ENCODE data around the gene PUM2. TPM values are rescaled to one million over a fixed set of nuclear protein-coding genes. Genes with fewer than 3 reads are reported as not detected.

The PUM2 gene
- polyA plus RNA-seq, 1 experiment, result 39.7 TPM

DNA sequence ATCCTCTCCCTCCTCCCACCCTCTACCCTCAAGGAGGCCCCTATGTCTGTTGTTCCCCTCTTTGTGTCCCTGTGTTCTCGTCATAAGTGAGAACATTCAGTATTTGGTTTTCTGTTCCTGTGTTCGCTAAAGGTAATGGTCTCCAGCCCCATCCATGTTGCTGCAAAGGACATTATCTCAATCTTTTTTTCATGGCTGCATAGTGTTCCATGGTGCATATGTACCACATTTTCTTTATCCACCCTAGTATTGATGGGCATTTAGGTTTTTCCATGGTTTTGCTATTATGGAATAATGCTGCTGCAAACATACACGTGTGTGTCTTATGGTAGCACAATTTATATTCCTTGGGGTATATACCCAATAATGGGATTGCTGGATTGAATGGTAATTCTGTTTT, 33.0 kb downstream of the PUM2 start:
- H3K4me3 ChIP-seq (ENCODE audit: low read depth, low read length), result no peak overlapping the region
- H3K27me3 ChIP-seq (ENCODE audit: control insufficient read depth, insufficient read depth, low read length), result no peaks in the 10 kb centered on the region
- CTCF ChIA-PET, result interaction anchor here (0.7 to 3.4 kb wide), 5 partner anchors 9 to 76 kb away, joined by 3 to 13 read pairs (median 3); no protein-coding TSS in a partner anchor
- DNase-seq (ENCODE audit: low read depth), result no peak
- TF ChIP-seq, protein P1, sequence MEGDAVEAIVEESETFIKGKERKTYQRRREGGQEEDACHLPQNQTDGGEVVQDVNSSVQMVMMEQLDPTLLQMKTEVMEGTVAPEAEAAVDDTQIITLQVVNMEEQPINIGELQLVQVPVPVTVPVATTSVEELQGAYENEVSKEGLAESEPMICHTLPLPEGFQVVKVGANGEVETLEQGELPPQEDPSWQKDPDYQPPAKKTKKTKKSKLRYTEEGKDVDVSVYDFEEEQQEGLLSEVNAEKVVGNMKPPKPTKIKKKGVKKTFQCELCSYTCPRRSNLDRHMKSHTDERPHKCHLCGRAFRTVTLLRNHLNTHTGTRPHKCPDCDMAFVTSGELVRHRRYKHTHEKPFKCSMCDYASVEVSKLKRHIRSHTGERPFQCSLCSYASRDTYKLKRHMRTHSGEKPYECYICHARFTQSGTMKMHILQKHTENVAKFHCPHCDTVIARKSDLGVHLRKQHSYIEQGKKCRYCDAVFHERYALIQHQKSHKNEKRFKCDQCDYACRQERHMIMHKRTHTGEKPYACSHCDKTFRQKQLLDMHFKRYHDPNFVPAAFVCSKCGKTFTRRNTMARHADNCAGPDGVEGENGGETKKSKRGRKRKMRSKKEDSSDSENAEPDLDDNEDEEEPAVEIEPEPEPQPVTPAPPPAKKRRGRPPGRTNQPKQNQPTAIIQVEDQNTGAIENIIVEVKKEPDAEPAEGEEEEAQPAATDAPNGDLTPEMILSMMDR (IDR thresholded peaks at IDR 0.05; ENCODE audit: insufficient read depth, low read depth, low read length), result no peak
- POLR2A ChIA-PET, result no interaction called here
- H3K36me3 ChIP-seq (ENCODE audit: control insufficient read depth, insufficient read depth, low read length), result peaks cover 9% of the 10 kb centered on the region

DNA sequence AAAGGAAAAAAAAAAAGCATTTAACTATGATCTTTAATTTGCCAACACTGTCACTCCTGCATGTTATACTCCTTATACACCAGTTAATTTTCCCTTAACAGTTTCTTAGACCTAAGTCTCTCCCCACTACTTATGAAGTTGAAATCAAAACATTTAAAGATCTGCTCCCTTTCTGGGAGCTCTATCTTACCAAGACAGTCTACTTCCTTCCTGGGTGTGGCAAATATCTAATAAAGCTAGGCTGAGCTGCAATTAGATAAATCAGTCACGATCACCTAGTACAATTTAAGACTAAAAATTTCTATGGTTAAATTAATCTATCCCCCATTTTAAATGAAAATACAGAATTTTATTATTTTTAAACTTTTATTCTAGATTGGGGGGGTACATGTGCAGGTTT, 33.4 kb downstream of the PUM2 start:
- Histone ChIP-seq H3K27me3 (ENCODE audit: control insufficient read depth, insufficient read depth, low read length) (no peaks in the 10 kb centered on the region), H3K4me3 (ENCODE audit: low read depth, low read length) (no peak overlapping the region), H3K36me3 (ENCODE audit: control insufficient read depth, insufficient read depth, low read length) (peaks cover 7% of the 10 kb centered on the region)
- POLR2A ChIA-PET, result no interaction called here
- TF ChIP-seq, protein P1 (IDR thresholded peaks at IDR 0.05; ENCODE audit: insufficient read depth, low read depth, low read length), result no peak
- CTCF ChIA-PET, result interaction anchor here (0.6 to 3.4 kb wide), 4 partner anchors 9 to 75 kb away, joined by 3 to 13 read pairs (median 3); no protein-coding TSS in a partner anchor
- DNase-seq (ENCODE audit: low read depth), result no peak

DNA sequence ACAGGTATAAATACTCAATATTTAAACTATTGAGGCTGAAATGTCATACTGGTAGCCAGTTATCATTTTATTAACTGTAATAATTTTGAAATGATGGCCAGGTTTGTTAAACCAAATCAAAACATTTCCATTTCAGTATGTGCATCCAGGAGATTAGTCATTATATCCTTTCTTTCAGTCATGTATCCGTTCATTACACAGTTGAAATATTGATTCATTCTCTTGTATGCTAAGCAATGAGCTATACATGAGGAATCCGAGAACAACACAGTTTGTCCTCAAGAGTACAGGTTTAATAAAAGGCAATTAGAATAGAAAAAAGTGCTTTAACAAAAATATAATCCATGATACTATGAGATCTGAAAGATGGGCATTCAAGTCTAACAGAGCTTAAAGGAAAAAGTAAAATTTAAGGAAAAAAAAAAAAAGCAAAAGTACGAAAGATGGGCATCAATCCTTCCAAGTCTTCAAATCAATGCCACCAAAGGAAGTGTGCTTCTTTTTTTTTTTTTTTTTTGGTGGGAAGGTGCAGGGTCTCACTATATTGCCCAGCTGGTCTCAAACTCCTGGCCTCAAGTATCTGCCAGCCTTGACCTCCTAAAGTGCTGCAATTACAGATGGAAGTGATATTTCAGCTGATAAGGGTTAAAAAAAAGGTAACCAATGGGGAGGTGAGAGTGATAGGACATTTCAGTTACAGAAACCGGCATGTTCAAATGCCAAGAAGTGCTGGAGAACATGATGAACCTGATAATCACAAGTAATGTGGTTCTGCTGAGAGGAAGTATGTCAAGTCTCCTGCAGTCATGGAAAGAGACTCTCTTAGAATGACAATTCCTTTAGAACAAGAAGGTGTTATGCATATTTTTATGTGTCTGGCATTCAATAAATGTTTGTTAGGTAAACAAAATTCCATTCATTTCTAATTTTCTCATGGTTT, 35.8 kb downstream of the PUM2 start:
- Histone ChIP-seq H3K4me3 (ENCODE audit: low read depth, low read length) (no peak overlapping the region), H3K27me3 (ENCODE audit: control insufficient read depth, insufficient read depth, low read length) (no peaks in the 10 kb centered on the region), H3K36me3 (ENCODE audit: control insufficient read depth, insufficient read depth, low read length) (peaks cover 10% of the 10 kb centered on the region)
- CTCF ChIA-PET, result interaction anchor here (1.0 to 2.5 kb wide), 2 partner anchors 12 to 337 kb away, joined by 3 to 11 read pairs; no protein-coding TSS in a partner anchor
- POLR2A ChIA-PET, result no interaction called here
- TF ChIP-seq, protein P1 (IDR thresholded peaks at IDR 0.05; ENCODE audit: insufficient read depth, low read depth, low read length), result no peak
- no peak for DNase-seq (ENCODE audit: low read depth)

DNA sequence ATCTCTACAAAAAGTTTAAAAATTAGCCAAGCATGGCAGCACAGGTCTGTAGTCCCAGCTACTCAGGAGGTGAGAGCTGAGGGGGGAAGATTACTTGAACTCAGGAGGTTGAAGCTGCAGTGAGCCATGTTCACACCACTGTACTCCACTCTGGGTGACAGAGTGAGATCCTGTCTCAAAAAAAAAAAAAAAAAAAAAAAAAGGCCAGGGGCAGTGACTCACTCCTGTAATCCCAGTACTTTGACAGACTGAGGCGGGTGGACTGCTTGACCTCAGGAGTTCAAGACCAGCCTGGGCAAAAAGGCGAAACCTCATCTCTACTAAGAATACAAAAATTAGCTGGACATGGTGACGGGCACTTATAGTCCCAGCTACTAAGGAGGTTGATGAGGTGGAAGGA, 37.0 kb downstream of the PUM2 start:
- H3K27me3 ChIP-seq (ENCODE audit: control insufficient read depth, insufficient read depth, low read length), result no peaks in the 10 kb centered on the region
- H3K36me3 ChIP-seq (ENCODE audit: control insufficient read depth, insufficient read depth, low read length), result peaks cover 10% of the 10 kb centered on the region
- TF ChIP-seq, protein P1 (IDR thresholded peaks at IDR 0.05; ENCODE audit: insufficient read depth, low read depth, low read length), result no peak
- CTCF ChIA-PET, result interaction anchor here (1.4 to 2.5 kb wide), 2 partner anchors 13 to 22 kb away, joined by 3 to 11 read pairs; no protein-coding TSS in a partner anchor
- no peak overlapping the region for H3K4me3 ChIP-seq (ENCODE audit: low read depth, low read length)
- DNase-seq (ENCODE audit: low read depth), result no peak
- POLR2A ChIA-PET, result no interaction called here

DNA sequence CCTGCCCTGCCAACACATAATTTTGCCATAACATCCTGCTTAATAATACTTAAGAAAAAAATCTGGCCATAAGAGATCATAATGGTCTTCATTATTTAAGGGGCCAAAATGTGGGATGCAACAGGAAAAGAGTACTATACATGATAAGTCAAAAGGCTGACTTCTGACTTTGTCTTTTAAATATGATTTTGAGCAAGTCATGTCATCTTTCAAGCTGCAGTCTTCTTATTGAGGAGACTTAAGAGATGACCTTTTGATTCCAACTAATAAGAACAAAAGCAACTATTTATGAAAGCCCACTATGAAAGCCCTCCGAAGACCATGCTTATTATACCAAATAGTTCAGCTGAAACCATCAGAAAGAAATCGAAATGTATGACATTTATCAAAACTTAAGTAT, 41.6 kb downstream of the PUM2 start:
- TF ChIP-seq, protein P1 (IDR thresholded peaks at IDR 0.05; ENCODE audit: insufficient read depth, low read depth, low read length), result no peak
- CTCF ChIA-PET, result interaction anchor here (0.7 to 2.1 kb wide), 2 partner anchors 17 kb away, joined by 3 to 6 read pairs; no protein-coding TSS in a partner anchor

More for the DNA sequence above, 41.6 kb downstream of the PUM2 start:
- no peaks in the 10 kb centered on the region for H3K27me3 ChIP-seq (ENCODE audit: control insufficient read depth, insufficient read depth, low read length)
- POLR2A ChIA-PET, result no interaction called here
- no peak for DNase-seq (ENCODE audit: low read depth)
- H3K4me3 ChIP-seq (ENCODE audit: low read depth, low read length), result no peak overlapping the region
- peaks cover 8% of the 10 kb centered on the region for H3K36me3 ChIP-seq (ENCODE audit: control insufficient read depth, insufficient read depth, low read length)
